HG03280 (cell line): ENCODE results near the gene SYK.

Source experiments
- ATAC-seq: cut with Tn5 transposase; IDR thresholded peaks from one replicate; pipeline ENCODE4 v1.9.1; 2021; ENCODE audit warnings: mild to moderate bottlenecking, moderate library complexity; ENCODE audit not compliant: unreplicated experiment

SYK gene

DNA sequence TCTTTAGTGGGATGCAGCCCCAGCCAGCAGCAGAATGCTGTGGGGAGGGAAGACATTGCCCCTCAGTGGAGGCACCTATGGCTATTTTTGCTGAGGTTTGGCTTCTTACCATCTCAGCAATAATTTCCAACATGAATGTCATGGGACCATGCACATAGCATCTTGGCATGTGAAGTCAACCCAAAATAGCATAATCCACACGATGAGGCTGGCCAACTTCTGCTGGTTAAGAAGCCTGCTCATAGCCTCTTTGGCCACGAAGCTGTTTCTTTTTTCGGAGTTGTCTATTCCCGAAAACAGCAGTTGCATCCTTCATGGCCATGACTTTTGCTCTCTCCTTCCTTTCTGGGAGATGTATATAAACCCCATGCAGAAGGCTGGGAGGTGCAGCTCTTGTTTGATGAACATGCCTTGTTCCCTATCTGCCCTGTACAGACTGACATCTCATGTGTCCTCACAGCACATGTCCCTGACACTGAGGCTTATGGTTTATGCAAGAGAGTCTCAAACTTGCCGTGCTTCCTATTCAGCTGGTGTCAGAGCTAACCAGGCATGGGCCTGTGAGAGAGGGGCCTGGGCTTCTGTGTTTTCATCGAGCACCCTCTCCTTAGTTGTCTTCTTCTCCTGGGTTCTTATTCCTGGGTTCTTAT lies 45.3 kb downstream of the SYK start:
- ATAC-seq, result no peak

DNA sequence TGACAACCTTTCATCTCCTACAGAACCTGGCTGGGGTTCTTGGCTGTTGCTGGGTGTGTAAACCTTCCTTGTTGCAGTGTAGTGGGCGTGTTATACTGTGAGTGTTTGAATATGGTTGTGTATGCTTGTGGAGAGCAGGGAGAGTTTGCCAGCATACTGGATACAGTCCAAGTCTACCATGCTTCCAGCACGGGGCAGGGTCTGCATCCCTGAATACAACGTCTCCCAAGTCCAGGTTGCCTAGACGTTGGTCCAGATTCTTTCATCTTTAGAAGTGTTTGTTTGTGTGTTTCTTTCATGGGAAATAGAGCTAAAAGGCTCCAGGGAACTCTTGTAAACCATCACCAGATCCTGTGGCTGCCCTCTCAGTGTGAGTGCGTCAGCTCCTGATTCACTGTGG lies 46.4 kb downstream of the SYK start:
- ATAC-seq, result no peak

DNA sequence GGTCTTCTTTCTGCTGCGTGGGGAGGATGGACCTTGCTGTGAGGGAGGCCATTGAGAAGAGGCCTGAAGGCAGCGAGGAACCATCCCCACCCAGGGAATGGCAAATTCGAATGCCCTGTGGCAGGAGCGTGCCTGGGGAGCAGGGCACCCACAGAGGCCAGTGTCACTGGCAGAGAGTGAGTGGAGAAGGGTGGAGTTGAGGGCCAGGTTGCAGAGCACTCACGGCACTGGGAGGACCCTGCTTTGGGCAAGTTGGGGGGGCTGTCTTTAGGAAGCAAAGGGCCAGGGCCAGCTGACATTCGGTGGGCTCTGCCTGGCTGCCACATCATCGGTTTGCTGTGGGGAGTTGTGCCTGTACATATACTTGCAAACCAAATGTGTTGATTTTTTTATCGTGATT lies 47.2 kb downstream of the SYK start:
- no peak for ATAC-seq

DNA sequence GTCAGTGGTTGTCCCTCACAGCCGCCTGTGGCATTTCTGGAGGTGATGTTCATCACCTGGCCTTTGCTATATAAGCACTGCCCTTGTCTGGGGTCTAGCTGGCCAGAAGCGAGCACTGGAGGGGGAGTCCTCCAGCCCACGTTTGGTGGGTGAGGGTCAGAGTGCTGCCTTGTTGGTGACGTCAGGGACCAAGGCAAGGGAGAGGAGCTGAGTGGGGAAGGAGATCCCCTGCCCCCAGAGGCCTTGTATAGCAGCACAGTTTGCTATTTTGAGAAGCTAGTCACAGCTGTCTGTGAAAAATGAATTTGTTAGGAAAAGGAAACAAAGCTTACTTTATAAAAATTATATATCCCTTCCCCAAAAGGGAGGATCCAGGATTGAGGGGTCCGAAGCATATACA lies 49.8 kb downstream of the SYK start:
- no peak for ATAC-seq

DNA sequence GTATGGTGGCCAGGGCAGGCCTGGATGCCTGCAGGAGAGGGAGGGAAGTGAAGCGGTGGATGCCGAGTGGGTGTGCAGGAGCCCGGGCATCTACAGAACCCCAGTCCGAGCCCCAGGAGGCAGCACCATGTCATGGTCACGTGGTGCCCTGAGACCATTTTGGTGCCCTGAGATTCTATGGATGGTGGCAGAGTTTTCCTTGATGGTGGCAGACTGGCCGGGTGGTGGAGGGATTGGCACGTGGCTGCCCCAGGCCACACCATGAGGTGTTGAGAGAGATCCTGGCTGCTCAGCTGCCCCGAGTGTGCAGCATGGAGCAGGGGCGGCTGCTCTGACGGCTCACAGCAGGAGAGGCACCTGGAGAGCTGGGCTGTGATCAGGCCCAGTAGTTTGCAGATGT lies 52.3 kb downstream of the SYK start:
- no peak for ATAC-seq

DNA sequence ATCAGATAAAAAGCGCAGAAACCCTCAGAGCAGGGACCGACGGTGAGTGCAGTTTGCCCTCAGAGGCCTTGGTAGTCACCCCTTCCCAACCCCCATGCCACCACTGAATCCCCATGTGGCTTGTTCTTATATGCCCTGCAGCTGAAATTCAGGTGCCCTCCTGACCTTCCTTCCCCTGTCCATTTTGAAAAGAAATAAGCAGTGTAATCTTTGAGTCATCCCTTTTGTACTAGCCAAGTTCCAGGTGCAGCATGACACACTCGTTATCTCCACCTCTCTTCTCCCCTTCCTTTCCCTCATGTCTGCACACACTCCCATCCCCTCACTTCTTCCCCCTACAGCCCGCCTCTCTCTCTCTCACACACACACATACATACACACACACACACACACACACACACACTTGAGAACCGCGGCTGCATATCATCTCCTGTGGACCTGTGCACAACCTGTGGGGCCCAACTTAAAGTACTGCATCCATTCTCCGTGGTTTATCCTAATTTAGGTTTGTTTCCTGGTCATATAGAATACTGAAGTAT lies 53.1 kb downstream of the SYK start:
- ATAC-seq, result no peak

DNA sequence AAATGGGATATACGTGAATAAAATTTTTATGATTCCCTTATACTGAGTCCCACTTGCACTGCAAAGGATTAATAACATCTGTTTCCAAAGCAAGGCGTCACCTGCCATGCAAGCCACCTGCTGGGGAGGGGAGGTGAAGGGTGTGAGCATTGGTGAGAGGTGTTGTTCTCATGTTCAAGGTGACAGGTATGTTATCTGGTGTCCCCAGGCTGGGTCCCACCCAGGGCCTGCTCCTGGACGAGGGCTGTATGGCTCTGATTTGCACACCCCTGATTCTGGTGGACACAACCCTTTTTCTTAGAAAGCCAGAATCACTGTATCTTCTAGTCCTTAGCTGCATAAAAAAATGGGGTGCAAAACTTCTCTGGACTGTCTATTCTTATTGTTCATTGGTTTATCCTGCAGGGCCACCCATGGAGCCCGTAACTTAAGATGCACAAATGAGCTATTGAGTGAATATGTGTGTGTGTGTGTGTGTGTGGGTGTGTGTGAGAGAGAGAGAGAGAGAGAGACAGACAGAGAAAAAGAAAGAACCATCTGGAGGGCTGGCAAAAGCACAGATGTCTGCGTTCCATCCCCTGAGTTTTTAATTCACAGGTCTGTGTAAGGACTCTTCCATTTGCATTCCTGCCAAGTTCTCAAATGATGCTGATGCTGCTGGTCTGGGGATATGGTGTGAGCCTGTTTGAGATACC lies 53.7 kb downstream of the SYK start:
- no peak for ATAC-seq

DNA sequence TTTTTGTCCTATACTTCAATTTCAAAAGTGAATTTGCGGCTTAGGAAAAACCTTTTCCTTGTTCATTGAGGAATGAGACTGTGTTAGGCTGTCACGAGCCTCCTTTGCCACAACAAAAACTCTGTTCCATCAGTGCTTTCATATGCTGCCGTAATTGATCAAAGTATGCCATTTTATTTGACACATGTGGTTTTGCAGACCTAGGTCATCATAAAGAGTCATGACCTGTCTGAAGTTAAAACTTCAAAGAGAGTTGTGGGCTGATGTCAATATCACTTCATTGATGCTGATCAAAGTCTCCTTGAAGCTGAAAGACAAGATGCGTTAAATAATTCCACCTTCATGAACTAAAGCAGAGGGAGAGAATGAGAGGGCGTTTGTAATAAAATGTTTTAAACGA lies 55.5 kb downstream of the SYK start:
- ATAC-seq, result no peak

DNA sequence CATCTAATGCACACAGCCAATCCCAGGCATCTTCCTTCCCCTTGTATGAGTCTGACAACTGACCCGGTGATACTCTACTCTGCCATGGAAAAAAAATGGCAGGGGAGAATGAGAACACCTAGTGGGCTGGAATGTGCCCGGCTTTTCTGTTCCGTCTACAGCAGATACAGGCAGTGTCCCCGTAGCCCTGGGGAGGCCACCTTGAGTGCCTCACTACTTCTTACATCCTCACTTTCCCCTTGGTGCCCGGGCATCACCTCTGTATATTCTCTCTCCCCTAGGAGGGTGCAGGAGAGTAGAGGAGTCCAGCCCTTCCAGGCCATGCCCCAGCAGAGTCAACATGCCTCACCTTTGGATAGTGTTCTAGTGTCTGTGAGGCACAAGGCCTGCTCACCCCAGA lies 56.2 kb downstream of the SYK start:
- no peak for ATAC-seq

DNA sequence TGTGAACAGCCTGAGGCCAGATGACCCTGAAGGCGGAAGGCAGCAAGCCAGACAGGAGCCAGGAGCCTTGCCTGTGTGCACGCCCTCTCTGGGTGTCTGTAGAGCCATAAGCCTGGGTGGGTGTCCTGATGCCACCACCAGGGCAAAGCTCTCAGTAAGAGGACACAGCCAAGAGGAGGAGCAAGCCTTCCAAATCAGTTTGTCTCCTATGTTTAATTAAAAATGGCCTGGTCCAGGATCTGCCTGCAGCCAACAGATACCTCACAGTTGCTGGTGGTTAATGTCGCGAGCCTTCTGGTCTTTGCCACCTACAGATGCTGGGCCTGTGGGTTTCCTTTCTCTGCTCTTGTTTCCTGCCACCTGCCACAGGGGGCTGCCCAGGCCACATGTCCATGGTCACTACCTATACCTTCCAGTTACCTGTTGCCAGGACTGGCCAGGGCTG lies 56.9 kb downstream of the SYK start:
- ATAC-seq, result no peak

DNA sequence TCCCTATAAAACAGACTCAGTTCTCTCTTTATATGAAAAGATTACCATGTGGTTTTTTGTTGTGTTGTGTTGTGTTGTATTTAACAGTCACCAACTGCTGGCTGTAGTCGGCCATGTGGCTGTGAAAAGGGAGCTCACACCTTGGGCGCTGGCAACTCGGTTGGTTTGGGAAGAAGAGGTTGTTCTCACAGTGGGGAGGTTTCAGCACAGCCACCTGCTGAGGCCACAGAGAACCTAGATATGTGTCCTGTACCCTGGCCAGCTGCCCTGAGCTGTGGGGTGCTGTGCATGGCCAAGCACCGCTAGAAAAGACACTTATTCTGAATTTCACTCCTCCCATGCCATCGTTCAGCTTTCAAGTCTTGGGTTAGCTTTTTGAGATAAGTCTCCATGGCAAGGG lies 58.8 kb downstream of the SYK start:
- no peak for ATAC-seq

DNA sequence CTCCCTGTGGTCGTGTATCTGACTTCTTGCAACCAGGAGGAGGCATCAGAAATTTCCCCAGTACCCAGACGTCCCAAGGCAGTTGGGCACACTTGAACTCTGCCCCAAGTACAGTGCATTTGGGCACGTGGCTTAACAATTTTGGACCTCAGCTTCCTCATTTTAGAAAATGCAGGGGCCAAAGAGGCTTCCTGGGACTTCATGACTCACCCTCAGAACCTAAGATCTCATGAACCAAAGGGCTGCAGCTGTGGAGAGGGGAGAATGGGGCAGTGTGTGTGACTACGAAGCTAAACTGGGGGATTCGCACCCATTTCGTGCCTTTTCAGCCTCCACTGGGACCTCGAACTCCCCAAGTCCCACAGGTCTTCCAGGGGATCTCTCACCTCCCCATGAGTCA lies 59.2 kb downstream of the SYK start:
- ATAC-seq, result no peak

DNA sequence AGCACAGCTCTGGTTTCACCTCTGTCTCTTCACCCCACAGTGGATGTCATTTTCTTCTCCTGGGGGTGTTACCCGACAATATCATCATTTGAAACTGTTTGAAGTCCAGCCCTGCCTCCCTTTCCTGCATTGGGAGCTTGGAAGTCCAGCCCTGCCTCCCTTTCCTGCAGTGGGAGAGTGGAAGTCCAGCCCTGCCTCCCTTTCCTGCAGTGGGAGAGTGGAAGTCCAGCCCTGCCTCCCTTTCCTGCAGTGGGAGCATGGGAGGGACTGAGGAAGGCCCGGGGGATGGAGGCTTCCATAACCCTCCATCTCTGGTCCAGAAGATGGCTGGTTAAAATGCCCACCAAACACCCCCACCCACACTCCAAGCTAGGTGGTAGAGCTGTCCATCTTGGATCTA lies 59.8 kb downstream of the SYK start:
- no peak for ATAC-seq

DNA sequence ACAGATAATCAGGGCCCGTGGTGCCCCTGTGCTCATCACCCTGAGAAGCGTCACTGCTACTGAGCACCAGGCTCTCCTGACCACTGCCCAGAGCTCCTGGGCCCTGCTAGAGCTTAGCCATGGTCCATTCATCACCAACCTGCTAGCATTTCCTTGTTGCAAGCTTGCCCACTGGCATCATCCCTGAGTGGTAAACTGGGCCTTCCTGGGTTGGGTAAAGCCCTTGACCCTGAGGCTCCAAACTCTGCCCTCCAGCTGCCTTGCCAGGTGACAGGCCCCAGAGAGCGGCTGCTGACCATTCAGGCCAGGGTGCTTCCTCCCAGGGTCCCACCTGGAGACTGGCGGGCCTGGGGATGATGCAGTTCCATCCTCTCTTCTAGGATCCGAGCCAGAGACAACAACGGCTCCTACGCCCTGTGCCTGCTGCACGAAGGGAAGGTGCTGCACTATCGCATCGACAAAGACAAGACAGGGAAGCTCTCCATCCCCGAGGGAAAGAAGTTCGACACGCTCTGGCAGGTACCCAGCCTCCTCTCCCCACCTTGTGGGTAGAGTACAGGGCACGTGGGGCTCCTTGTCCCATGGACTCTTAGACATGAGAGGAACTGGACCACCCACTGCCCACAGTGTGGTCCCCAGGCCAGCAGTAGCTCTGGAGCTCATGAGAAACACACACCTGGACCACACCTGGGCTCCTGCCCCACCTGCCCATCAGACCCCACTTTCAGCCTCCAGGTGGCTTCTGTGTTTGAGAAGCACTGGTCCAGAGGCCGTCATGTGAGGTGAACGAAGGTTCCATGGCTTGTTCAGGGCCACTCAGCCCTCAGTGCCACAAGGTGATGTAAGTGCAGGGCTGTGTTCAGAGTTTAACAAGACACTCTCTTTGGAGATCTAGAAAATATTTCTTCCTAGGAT lies 60.5 kb downstream of the SYK start:
- ATAC-seq, result no peak

DNA sequence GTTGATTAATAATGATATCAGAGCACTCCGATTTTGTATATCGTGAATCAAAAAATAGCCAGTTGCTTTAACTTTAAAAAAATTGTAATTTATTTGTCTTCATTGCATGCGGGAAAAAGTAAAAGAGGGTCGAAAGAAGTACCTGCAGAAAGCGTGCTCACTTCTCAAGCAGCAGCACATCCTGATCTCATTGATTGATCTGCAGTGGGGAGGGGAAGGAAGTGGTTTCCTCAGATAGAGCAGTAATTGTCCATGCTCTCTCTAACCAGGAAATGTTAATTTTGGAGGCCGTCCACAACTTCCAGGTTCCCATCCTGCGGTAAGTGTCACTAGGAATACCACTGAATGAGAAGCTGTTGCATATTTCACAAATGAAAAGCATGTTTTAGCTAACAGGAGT lies 63.2 kb downstream of the SYK start:
- ATAC-seq, result no peak

DNA sequence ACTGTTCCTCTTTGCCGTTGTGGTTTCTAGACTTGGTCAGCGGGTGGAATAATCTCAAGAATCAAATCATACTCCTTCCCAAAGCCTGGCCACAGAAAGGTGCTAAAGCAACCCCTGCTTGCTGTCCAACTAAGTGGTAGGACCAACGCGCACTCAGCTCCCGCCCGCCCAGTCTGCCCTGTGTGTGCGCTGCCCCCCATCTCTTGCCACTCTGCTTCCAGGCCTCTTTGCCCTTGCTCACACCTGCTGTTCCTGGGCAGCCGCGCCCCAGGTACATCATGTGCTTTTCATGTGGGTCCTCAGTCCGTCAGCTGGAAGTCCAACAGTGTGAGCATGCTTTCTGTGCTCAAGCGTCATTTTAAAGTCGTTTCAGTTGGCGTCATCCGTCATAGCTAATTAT lies 65.5 kb downstream of the SYK start:
- ATAC-seq, result no peak

DNA sequence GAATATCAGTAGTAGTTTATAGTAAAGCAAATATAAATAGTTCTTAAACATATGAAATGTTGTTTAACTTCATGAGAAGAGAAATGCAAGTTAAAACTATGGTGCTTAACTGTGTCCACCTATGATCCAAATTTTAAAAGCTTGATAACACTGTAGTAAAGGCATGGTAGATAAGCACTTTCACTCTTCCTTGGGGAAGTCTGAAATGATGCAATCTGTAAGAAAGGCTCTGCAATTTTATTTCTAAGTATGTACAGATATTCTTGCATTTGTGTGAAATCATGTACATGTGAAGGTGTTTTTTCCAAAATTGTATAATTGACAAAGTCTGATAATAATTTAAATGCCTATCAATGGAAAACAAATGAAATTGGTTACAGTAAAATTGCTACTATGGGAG lies 66.9 kb downstream of the SYK start:
- no peak for ATAC-seq

DNA sequence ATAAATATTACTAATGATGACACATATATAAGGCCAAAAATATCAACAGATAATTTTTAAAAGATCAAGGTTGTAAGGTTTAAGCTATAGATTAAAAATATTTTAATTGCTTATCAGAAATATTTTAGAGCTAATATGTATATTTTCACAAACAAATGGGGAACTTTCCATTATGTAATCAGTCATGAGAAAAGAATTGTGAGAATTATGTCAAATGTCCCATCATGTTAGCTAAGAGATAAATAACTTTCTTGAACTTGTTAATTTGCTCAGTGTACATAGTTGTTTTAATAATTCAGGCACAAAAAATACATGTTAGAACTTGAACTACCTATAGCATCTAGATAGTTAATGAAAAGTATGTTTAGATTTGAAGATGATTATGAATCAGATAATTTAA lies 67.7 kb downstream of the SYK start:
- ATAC-seq, result no peak

DNA sequence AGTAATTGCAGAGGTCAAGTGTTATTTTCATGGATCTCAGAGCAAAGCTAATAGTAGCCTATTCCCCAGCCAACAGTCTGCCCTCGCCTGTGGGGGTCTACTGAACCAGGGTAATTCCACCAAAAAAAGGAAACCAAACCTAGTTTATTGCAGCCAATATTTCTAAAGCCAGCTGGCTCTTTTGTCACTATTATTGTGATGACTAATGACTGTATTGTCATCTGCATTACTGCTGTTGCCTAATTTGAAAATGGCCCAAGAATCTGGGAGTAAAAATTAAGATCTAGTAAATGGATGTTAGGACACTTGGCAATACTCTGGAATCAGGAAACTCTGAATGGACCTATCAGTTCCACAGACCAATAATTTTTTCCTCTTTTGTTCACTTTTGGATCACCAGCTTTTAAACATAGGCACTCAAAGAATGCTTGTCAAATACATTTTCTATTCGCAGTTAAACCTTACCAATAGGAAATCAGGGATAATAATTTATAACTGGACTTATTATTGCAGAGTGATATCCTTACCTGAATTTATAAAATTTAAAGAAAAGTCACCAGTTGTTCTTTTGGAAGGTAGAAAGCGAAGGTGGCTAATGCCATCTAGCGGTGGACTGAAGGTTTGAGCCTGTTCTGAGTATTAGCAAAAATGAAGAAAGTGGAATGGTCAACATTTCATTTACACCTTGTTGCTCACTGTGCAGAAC lies 69.2 kb downstream of the SYK start:
- ATAC-seq, result no peak

DNA sequence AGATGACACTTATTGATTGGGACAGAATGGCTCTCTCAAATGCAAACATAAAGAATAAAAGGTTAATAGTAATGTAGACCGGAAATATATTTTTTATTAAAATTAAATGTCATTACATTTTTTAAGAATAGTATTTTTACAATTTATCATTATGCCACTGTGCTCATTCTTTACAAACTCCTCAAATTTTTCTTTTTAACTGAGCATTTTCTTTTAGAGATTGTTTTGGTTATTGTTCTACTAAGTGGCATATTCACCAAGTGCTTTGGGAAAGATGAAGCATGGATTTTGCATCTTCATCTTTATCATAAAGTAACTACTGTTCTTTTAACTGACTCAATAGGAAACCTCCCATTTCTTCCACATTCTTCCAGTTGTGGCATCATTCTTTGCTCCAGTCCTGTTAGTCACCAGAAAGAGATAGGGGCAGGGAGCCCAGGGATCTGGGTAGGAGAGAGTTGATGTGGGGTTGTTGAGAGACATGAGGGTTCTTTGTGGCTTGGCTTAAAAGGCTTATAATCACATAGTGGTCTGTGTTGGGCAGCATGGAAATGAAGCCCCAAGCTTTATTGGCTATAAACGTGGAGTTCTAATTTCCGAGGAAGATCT lies 69.8 kb downstream of the SYK start:
- ATAC-seq, result no peak
